NCI-H128 (cell line): ENCODE data around the gene POP7.

Experiments
- DNase-seq: peaks from one replicate; lab custom pipeline; 2025; ENCODE audit not compliant: unreplicated experiment; lab: John Stamatoyannopoulos, UW

The POP7 gene

GRCh38 chr7:100679129-100679926 is 26.6 kb upstream of the POP7 start:
- DNase-seq = no peak

GRCh38 chr7:100679927-100680575 is 25.9 kb upstream of the POP7 start:
- DNase-seq = no peak

- DNase-seq = no peak
Measured at GRCh38 chr7:100680576-100681271, 25.2 kb upstream of the POP7 start.

GRCh38 chr7:100681491-100682227 is 24.3 kb upstream of the POP7 start:
- DNase-seq = no peak

GRCh38 chr7:100682228-100682741 is 23.6 kb upstream of the POP7 start:
- no peak for DNase-seq

- DNase-seq = no peak
Measured at GRCh38 chr7:100682991-100683658, 22.8 kb upstream of the POP7 start.

- no peak for DNase-seq
Measured at GRCh38 chr7:100683659-100684533, 22.0 kb upstream of the POP7 start.

- DNase-seq = no peak
Measured at GRCh38 chr7:100684534-100685042, 21.3 kb upstream of the POP7 start.

- DNase-seq = no peak
Measured at GRCh38 chr7:100685049-100685605, 20.8 kb upstream of the POP7 start.

- no peak for DNase-seq
Measured at GRCh38 chr7:100685631-100686145, 20.2 kb upstream of the POP7 start.

GRCh38 chr7:100686201-100686821 is 19.6 kb upstream of the POP7 start:
- no peak for DNase-seq

GRCh38 chr7:100686822-100687211 is 19.1 kb upstream of the POP7 start:
- no peak for DNase-seq

- DNase-seq = no peak
Measured at GRCh38 chr7:100687261-100687660, 18.7 kb upstream of the POP7 start.

- DNase-seq = no peak
Measured at GRCh38 chr7:100687751-100688300, 18.1 kb upstream of the POP7 start.

GRCh38 chr7:100688326-100688860 is 17.5 kb upstream of the POP7 start:
- DNase-seq = no peak

GRCh38 chr7:100689230-100690135 is 16.4 kb upstream of the POP7 start:
- no peak for DNase-seq
